ENCODE data around the gene OS9. TPM values are rescaled to one million over a fixed set of nuclear protein-coding genes. Genes with fewer than 3 reads are reported as not detected.

OS9 gene
- total and polyA plus RNA-seq, 4 donors = 139 to 253 (median 230) TPM

DNA sequence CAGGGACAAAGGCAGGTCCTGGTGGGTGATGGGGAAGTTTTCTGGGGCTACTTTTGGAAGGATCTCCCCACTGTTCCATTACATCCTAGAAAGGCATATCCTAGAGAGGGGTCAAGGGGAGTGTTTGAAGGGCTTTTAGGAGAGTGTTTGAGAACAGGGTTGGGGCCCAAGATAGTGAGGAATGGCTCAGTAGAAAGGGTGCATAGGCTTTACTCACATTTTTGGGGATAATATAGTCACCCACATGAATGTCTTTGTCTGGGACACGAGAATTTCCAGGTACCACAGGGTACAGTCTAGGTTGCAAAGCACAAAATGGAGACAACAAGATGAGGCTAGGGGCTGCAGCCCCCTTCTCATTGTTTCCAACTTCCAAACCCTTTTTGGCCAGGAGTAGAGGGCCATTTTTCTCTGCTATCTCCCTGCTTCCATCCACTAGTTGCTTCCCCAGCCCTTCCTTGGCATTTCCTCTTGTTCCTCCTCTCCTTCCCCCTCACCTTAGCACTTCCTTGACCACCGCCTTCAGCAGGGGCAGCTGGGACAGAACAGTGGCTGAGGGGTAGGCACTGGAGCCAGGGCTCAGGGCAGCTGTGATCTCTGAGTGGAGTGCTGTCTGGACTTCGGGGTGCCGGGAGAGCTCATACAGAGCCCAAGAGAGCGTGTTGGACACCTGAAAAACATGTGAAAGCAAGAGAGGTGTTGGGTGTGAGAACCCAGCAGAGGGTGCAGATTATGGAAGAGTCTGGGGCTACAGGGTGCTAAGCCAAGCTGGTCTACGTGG, 70.1 kb downstream of the OS9 start:
- Histone ChIP-seq H3K27ac (ENCODE audit: low read depth in 1 of 2, low read length in 2 of 2) (no peak overlapping the region), H3K4me1 (ENCODE audit: control insufficient read depth in 1 of 2, insufficient read depth in 2 of 2, low read length in 2 of 2) (no peaks in the 10 kb centered on the region), H3K9me3 (ENCODE audit: control insufficient read depth, low read length) (no peaks in the 10 kb centered on the region), H3K36me3 (ENCODE audit: control insufficient read depth in 1 of 2, insufficient read depth in 2 of 2, low read length in 1 of 2) (no peaks in the 10 kb centered on the region), H3K4me3 (ENCODE audit: low read length in 2 of 2) (no peak overlapping the region), H3K27me3 (ENCODE audit: control insufficient read depth in 1 of 2, insufficient read depth in 2 of 2, low read length in 1 of 2) (no peaks in the 10 kb centered on the region)
- intact Hi-C loops (cut with DNase I) = no loop called here
- 76 to 78% methylated on average over 6 of the region's 6 CpGs for WGBS, 2 donors
- ATAC-seq (ENCODE audit: low FRiP score) (no peak), DNase-seq (no peak)

DNA sequence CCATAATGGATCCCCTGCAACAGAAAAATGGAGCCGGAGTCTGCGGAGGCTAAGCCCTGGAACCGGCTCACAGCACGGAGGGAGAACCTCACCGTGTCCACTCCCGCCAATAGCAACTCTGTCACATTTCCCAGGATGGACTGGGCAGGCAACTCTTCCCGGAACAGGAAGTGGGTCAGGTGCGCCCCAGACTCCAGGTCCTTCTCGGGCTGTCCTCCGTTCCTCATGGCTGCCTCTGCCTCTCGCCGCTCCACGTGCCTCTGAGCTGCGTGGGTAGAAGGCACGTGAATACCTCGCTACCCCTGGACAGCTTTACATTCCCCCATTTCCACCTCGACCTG, 70.7 kb downstream of the OS9 start:
- no peaks in the 10 kb centered on the region for H3K4me1 ChIP-seq (ENCODE audit: control insufficient read depth in 1 of 2, insufficient read depth in 2 of 2, low read length in 2 of 2)
- H3K27me3 ChIP-seq (ENCODE audit: control insufficient read depth in 1 of 2, insufficient read depth in 2 of 2, low read length in 1 of 2) = no peaks in the 10 kb centered on the region
- ATAC-seq (ENCODE audit: low FRiP score) (no peak), DNase-seq (no peak)
- no peak overlapping the region for H3K27ac ChIP-seq (ENCODE audit: low read depth in 1 of 2, low read length in 2 of 2)
- WGBS, 2 donors = 18 to 20% methylated on average over 17 of the region's 17 CpGs
- H3K36me3 ChIP-seq (ENCODE audit: control insufficient read depth in 1 of 2, insufficient read depth in 2 of 2, low read length in 1 of 2) = no peaks in the 10 kb centered on the region
- no peaks in the 10 kb centered on the region for H3K9me3 ChIP-seq (ENCODE audit: control insufficient read depth, low read length)
- intact Hi-C loops (cut with DNase I) = no loop called here
- no peak overlapping the region for H3K4me3 ChIP-seq (ENCODE audit: low read length in 2 of 2)

DNA sequence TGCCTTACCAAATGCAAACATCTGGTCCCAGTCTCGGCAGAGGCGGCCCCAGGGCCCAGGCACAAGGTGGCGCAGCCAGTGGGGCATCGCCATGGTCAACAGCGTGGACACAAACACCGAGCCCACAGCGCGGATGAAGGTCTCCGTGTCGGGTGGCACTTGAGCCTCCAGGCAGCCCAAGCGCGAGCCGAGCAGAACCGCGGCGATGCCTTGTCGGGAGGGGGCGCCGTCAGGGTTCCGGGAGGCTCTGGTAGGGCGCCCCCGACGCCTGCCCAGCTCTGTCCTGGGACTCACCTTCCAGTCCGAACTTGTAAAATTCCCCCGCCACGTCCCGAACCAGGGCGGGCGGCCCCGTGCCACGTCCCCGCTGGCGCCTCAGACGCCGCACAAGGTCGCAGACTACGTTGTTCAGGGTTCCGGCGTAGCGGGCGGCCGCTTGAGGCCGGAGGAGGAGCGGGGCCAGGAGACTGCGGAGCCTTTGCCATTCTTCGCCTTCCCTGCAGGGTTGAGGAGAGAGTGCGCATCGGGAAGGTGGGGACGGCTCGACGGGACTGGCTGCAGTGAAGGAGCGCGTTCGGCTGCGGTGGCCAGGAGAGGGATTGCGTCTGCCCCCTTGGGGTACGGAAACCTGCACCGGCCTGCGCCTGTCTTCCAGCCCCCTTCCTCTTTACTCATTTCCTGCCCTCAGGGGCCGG, 71.2 kb downstream of the OS9 start:
- DNase-seq (peak; percentile 70 to 87), ATAC-seq (ENCODE audit: low FRiP score) (peak; percentile 58)
- Histone ChIP-seq H3K4me1 (ENCODE audit: control insufficient read depth in 1 of 2, insufficient read depth in 2 of 2, low read length in 2 of 2) (no peaks in the 10 kb centered on the region), H3K27ac (ENCODE audit: low read depth in 1 of 2, low read length in 2 of 2) (no peak overlapping the region), H3K36me3 (ENCODE audit: control insufficient read depth in 1 of 2, insufficient read depth in 2 of 2, low read length in 1 of 2) (no peaks in the 10 kb centered on the region), H3K4me3 (ENCODE audit: low read length in 2 of 2) (no peak overlapping the region), H3K9me3 (ENCODE audit: control insufficient read depth, low read length) (no peaks in the 10 kb centered on the region), H3K27me3 (ENCODE audit: control insufficient read depth in 1 of 2, insufficient read depth in 2 of 2, low read length in 1 of 2) (no peaks in the 10 kb centered on the region)
- intact Hi-C loops (cut with DNase I) = no loop called here
- 2% methylated on average over 58 to 60 of the region's 60 CpGs for WGBS, 2 donors

DNA sequence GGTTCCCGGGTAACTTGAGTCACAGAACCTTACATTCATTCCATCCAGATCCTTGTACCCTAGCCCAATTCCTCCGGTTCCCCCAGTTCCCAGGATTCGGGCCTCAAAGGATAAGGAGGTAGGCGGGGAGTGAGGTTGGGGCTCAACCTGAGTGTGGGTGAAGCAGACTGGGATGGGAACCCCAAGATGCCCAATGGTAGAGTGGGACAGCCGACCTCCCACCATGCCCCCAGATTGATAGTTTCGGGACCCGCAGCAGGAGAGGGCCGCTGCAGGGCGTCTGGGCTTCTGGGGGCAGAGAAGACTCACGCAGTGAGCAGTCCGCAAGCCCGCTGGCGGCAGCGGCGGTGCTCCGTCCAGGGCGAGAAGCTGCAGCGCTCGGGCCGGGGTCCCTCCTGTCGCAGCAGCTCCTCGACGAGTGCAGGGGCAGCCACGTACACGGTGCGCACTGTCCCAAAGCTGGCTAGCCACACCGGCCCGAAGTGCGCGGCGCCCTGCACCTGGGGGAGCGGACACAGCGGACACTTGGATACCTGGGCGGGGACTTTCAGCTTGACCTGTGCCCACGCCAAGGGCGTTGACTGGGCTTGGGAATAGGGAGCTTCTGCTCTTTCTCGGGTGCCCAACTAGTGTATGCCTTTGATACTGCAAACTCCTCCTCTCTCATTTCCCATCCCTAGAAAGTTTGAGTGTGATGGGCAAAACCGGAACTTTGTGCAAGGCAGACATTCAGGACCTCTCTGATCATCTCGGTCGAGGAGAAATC, 71.9 kb downstream of the OS9 start:
- 1 to 2% methylated on average over 40 of the region's 40 CpGs for WGBS, 2 donors
- no peaks in the 10 kb centered on the region for H3K36me3 ChIP-seq (ENCODE audit: control insufficient read depth in 1 of 2, insufficient read depth in 2 of 2, low read length in 1 of 2)
- no peaks in the 10 kb centered on the region for H3K27me3 ChIP-seq (ENCODE audit: control insufficient read depth in 1 of 2, insufficient read depth in 2 of 2, low read length in 1 of 2)
- H3K4me3 ChIP-seq (ENCODE audit: low read length in 2 of 2) = peak overlapping the region in 1 of 2 donors; percentile 10
- no peaks in the 10 kb centered on the region for H3K4me1 ChIP-seq (ENCODE audit: control insufficient read depth in 1 of 2, insufficient read depth in 2 of 2, low read length in 2 of 2)
- peak; percentile 26 for ATAC-seq (ENCODE audit: low FRiP score)
- H3K27ac ChIP-seq (ENCODE audit: low read depth in 1 of 2, low read length in 2 of 2) = no peak overlapping the region
- no peaks in the 10 kb centered on the region for H3K9me3 ChIP-seq (ENCODE audit: control insufficient read depth, low read length)
- intact Hi-C loops (cut with DNase I) = no loop called here
- DNase-seq = peak in 1 of 2 donors; percentile 75

DNA sequence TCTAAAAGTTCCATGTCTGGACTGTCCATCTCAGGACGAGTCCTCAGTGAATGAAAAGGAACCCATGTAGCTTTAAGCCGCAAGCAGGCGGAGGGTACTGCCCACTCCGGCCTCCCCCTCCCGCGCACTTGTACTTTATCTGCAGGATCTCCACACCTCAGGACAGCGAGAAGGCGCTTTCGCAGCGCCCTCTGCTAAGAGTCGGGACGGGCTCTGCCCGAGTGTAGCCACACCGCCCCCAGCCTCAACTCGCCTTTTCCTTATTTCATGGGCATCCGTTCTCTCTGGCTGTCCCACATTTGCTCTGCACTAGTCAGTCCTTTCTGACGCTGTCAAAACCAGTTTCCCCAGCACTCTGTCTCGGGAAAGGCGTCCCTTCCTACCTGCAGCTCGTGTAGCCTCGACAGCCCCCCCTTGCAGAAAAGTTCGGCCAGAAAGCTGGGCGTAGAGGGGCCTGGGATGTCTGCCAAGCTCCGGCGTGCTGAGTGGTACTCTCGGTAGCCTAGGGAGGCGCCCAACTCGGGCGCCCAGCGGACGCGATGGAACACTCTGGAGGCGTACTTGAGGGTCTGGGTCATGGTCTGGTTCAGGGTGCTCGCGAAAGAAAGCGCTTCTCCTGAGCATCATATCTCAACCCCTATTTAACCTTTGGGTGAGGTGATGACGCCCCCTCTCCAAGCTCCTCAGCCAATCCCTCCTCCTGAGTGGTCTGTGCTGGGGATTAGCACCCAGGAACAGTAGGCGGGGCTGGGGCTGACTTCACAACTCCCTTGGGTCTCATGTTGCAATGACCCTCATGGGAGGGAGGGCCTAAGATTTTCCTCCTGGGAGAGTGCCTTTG, 72.8 kb downstream of the OS9 start, which contains the start of gene CYP27B1:
CYP27B1 (minus strand) TSS at position 615 of the 841 bp plus-strand sequence; CDS start at position 578, 37 bp downstream.
- no peaks in the 10 kb centered on the region for H3K4me1 ChIP-seq (ENCODE audit: control insufficient read depth in 1 of 2, insufficient read depth in 2 of 2, low read length in 2 of 2)
- ATAC-seq (ENCODE audit: low FRiP score) (peak; percentile 17), DNase-seq (peak in 1 of 2 donors; percentile 83)
- no peak within 1 kb of the TSS for H3K27ac ChIP-seq (ENCODE audit: low read depth in 1 of 2, low read length in 2 of 2)
- 4% methylated on average over 38 of the region's 38 CpGs for WGBS, 2 donors
- no peaks in the 10 kb centered on the region for H3K9me3 ChIP-seq (ENCODE audit: control insufficient read depth, low read length)
- H3K36me3 ChIP-seq (ENCODE audit: control insufficient read depth in 1 of 2, insufficient read depth in 2 of 2, low read length in 1 of 2) = no peaks in the 10 kb centered on the region
- no peaks in the 10 kb centered on the region for H3K27me3 ChIP-seq (ENCODE audit: control insufficient read depth in 1 of 2, insufficient read depth in 2 of 2, low read length in 1 of 2)
- H3K4me3 ChIP-seq (ENCODE audit: low read length in 2 of 2) = peak within 1 kb of the TSS in 1 of 2 donors; percentile 10
- intact Hi-C loops (cut with DNase I) = no loop called here

DNA sequence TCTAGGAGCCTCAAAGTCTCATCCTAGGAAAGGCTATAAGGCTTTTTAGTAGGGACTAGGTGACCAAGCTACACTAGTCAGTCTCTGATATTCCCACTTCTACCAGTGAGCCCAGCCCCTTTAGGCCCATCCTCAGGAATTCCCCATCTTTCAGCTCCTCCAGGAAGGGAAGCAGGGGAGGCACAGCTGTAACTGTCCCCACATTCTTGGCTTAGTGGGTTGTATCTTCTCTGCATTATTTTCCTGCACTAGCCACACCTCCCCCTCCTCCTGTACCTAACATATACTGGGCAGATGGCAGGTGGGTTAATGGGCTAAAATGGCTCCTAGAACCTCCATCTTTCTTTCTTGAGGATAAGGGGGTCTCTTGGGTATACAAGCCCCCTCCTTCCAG, 73.4 kb downstream of the OS9 start:
- no peak overlapping the region for H3K4me3 ChIP-seq (ENCODE audit: low read length in 2 of 2)
- H3K9me3 ChIP-seq (ENCODE audit: control insufficient read depth, low read length) = no peaks in the 10 kb centered on the region
- H3K4me1 ChIP-seq (ENCODE audit: control insufficient read depth in 1 of 2, insufficient read depth in 2 of 2, low read length in 2 of 2) = no peaks in the 10 kb centered on the region
- ATAC-seq (ENCODE audit: low FRiP score) = no peak
- DNase-seq = no peak
- no peak overlapping the region for H3K27ac ChIP-seq (ENCODE audit: low read depth in 1 of 2, low read length in 2 of 2)
- H3K27me3 ChIP-seq (ENCODE audit: control insufficient read depth in 1 of 2, insufficient read depth in 2 of 2, low read length in 1 of 2) = no peaks in the 10 kb centered on the region
- intact Hi-C loops (cut with DNase I) = no loop called here
- H3K36me3 ChIP-seq (ENCODE audit: control insufficient read depth in 1 of 2, insufficient read depth in 2 of 2, low read length in 1 of 2) = no peaks in the 10 kb centered on the region

DNA sequence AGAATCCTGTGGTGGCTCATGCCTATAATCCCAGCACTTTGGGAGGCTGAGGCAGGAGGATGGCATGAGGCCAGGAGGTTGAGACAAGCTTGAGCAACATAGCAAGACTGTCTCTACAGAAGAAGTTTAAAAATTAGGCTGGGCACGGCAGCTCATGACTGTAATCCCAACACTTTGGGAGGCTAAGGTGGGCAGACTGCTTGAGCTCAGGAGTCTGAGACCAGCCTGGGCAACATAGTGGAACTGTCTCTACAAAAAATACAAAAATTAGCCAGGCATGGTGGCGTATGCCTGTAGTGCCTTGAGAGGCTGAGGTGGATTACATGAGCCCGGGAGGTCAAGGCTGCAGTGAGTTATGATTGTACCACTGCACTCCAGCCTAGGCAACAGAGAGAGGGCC, 73.9 kb downstream of the OS9 start:
- 87% methylated on average over 3 of the region's 3 CpGs for WGBS, 2 donors
- H3K4me3 ChIP-seq (ENCODE audit: low read length in 2 of 2) = no peak overlapping the region
- DNase-seq (no peak), ATAC-seq (ENCODE audit: low FRiP score) (no peak)
- no peak overlapping the region for H3K27ac ChIP-seq (ENCODE audit: low read depth in 1 of 2, low read length in 2 of 2)
- H3K4me1 ChIP-seq (ENCODE audit: control insufficient read depth in 1 of 2, insufficient read depth in 2 of 2, low read length in 2 of 2) = no peaks in the 10 kb centered on the region
- H3K27me3 ChIP-seq (ENCODE audit: control insufficient read depth in 1 of 2, insufficient read depth in 2 of 2, low read length in 1 of 2) = no peaks in the 10 kb centered on the region
- H3K36me3 ChIP-seq (ENCODE audit: control insufficient read depth in 1 of 2, insufficient read depth in 2 of 2, low read length in 1 of 2) = no peaks in the 10 kb centered on the region
- H3K9me3 ChIP-seq (ENCODE audit: control insufficient read depth, low read length) = no peaks in the 10 kb centered on the region
- intact Hi-C loops (cut with DNase I) = no loop called here

DNA sequence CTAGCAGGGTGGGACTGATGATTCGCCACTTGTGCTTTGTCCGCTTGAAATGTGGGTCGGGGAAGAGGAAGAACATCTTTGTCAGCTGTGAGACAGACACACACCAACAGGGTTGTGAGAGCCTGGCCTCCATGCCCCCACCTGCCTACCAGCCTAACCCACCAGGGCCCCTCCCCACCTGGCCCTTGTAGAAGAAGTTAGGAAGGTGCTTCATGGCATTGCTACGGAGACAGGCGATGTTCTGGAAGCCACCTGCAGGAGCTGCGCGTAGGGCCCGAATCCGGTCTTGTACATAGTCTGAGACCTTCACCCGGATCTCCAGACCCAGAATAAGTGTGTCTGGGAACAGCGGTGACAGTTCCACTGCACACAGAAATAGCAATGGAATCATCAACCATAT, 75.7 kb downstream of the OS9 start:
- Histone ChIP-seq H3K27ac (ENCODE audit: low read depth in 1 of 2, low read length in 2 of 2) (no peak overlapping the region), H3K4me3 (ENCODE audit: low read length in 2 of 2) (no peak overlapping the region), H3K9me3 (ENCODE audit: control insufficient read depth, low read length) (no peaks in the 10 kb centered on the region), H3K36me3 (ENCODE audit: control insufficient read depth in 1 of 2, insufficient read depth in 2 of 2, low read length in 1 of 2) (no peaks in the 10 kb centered on the region), H3K4me1 (ENCODE audit: control insufficient read depth in 1 of 2, insufficient read depth in 2 of 2, low read length in 2 of 2) (no peaks in the 10 kb centered on the region), H3K27me3 (ENCODE audit: control insufficient read depth in 1 of 2, insufficient read depth in 2 of 2, low read length in 1 of 2) (no peaks in the 10 kb centered on the region)
- ATAC-seq (ENCODE audit: low FRiP score) = no peak
- no peak for DNase-seq
- 94 to 96% methylated on average over 11 of the region's 11 CpGs for WGBS, 2 donors
- intact Hi-C loops (cut with DNase I) = no loop called here

Measured in aorta (tissue), 5 donors.